ENCODE results near the gene SRI.
"Not testable (repeated sequence)": the region's sequence is repeated elsewhere in the genome, so short reads cannot be mapped to it uniquely, and the experiment has no call there.

The SRI gene

DNA sequence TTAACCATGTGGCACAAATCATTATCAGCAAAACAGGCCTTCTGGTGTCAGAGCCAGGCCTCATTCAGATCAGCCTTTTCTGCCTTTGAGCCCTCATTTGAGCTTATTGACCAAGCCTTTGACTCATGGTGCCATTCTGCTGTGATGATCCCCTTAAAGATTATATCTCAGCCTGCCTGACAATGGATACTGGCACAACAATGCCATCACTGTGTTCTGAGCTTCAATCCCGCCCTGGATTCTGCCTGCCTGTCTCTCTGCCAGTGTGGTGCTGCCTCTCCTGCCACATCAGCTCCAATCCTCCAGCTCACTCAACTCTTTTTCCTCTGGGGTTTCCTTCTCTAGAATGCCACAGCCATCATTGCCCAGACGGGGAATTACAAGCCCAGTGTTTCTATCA lies 52.6 kb downstream of the SRI start:
- FAIRE-seq, result no peak
- no peak for DNase-seq (ENCODE audit: insufficient read length, low spot score)
- no peak for TF ChIP-seq CTCF (IDR thresholded peaks at IDR 0.05; ENCODE audit: insufficient read depth, missing control alignments)

DNA sequence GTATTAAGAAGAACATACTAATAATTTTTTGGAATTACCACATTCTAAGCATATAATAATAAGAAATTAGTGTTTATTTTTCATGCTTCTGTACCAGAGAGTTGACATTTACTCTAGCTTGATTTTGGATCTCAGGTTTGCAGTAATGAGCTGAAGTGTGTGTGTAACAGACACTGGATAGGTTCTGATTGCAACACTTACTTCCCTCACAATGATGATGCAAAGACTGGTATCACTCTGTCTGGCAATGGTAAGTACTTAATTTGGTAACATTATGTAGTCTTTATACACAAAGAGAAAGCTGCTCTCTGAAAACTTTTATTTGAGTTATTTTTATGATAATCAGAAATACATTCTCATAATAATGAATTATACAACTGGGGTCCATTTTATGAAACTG lies 54.1 kb downstream of the SRI start:
- FAIRE-seq, result no peak
- no peak for TF ChIP-seq CTCF (IDR thresholded peaks at IDR 0.05; ENCODE audit: insufficient read depth, missing control alignments)
- DNase-seq (ENCODE audit: insufficient read length, low spot score), result no peak

GRCh38 chr7:88159741-88160140 lies 60.1 kb downstream of the SRI start:
- FAIRE-seq; DNase-seq (ENCODE audit: insufficient read length, low spot score): not testable (repeated sequence)

DNA sequence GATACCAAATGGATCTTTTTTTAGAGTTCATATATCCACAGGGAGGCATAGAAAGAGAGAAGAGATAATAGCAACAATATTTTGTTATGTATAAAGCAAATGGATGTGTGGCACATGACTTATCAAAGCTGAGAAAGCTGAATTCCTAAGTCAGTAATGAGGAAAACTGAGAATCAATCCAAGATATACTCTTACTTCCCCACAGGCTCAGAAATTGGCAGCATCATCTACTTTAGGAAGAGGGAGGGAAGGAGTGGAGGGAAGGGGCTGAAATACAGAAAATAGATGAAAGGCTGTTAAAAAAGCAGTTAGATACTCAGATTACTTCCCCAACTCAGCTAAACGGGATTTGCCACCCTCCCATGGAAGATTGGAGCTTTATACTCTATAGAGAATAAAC lies 63.5 kb downstream of the SRI start:
- DNase-seq (ENCODE audit: insufficient read length, low spot score) (no peak), FAIRE-seq (no peak)
- no peak for TF ChIP-seq CTCF (IDR thresholded peaks at IDR 0.05; ENCODE audit: insufficient read depth, missing control alignments)

GRCh38 chr7:88155756-88156155 lies 64.1 kb downstream of the SRI start:
- no peak for TF ChIP-seq CTCF (IDR thresholded peaks at IDR 0.05; ENCODE audit: insufficient read depth, missing control alignments)
- FAIRE-seq, result no peak
- no peak for DNase-seq (ENCODE audit: insufficient read length, low spot score)
